Measurements from ENCODE around the gene NDEL1.

- TF ChIP-seq, protein P1, sequence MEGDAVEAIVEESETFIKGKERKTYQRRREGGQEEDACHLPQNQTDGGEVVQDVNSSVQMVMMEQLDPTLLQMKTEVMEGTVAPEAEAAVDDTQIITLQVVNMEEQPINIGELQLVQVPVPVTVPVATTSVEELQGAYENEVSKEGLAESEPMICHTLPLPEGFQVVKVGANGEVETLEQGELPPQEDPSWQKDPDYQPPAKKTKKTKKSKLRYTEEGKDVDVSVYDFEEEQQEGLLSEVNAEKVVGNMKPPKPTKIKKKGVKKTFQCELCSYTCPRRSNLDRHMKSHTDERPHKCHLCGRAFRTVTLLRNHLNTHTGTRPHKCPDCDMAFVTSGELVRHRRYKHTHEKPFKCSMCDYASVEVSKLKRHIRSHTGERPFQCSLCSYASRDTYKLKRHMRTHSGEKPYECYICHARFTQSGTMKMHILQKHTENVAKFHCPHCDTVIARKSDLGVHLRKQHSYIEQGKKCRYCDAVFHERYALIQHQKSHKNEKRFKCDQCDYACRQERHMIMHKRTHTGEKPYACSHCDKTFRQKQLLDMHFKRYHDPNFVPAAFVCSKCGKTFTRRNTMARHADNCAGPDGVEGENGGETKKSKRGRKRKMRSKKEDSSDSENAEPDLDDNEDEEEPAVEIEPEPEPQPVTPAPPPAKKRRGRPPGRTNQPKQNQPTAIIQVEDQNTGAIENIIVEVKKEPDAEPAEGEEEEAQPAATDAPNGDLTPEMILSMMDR (IDR thresholded peaks at IDR 0.05), result no peak
- no peak for TF ChIP-seq POLR2A (IDR thresholded peaks at IDR 0.05)
Measured at GRCh38 chr17:8499614-8500013, 63.9 kb downstream of the NDEL1 start.
